Measurements from ENCODE around the gene RFLNA.

The RFLNA gene

GRCh38 chr12:124309231-124309630 lies 14.3 kb downstream of the RFLNA start:
- Histone ChIP-seq H3K27ac (ENCODE audit: low read depth, low read length) (no peak overlapping the region), H3K9ac (ENCODE audit: low read length in 5 of 5) (no peak overlapping the region), H3K27me3 (ENCODE audit: control insufficient read depth in 5 of 5, insufficient read depth in 4 of 5, low read length in 5 of 5) (peaks cover 0 to 5% (median 2%) of the 10 kb centered on the region in 5 donors), H3K4me1 (ENCODE audit: control insufficient read depth in 5 of 5, insufficient read depth in 5 of 5, low read length in 5 of 5) (peaks cover 0 to 2% (median 0%) of the 10 kb centered on the region in 5 donors), H3K36me3 (ENCODE audit: control insufficient read depth in 5 of 5, insufficient read depth in 5 of 5, low read length in 5 of 5) (no peaks in the 10 kb centered on the region), H3K9me3 (ENCODE audit: control insufficient read depth in 5 of 5, low read length in 5 of 5) (no peaks in the 10 kb centered on the region), H3K4me3 (ENCODE audit: low read depth in 1 of 5, low read length in 5 of 5) (no peak overlapping the region)

GRCh38 chr12:124309744-124310143 lies 14.9 kb downstream of the RFLNA start:
- peaks cover 0 to 7% (median 3%) of the 10 kb centered on the region in 5 donors for H3K27me3 ChIP-seq (ENCODE audit: control insufficient read depth in 5 of 5, insufficient read depth in 4 of 5, low read length in 5 of 5)
- H3K4me1 ChIP-seq (ENCODE audit: control insufficient read depth in 5 of 5, insufficient read depth in 5 of 5, low read length in 5 of 5): peaks cover 0 to under 1% (median 0%) of the 10 kb centered on the region in 5 donors
- H3K27ac ChIP-seq (ENCODE audit: low read depth, low read length): no peak overlapping the region
- no peaks in the 10 kb centered on the region for H3K9me3 ChIP-seq (ENCODE audit: control insufficient read depth in 5 of 5, low read length in 5 of 5)
- H3K4me3 ChIP-seq (ENCODE audit: low read depth in 1 of 5, low read length in 5 of 5): no peak overlapping the region
- H3K36me3 ChIP-seq (ENCODE audit: control insufficient read depth in 5 of 5, insufficient read depth in 5 of 5, low read length in 5 of 5): no peaks in the 10 kb centered on the region
- no peak overlapping the region for H3K9ac ChIP-seq (ENCODE audit: low read length in 5 of 5)

- Histone ChIP-seq H3K36me3 (ENCODE audit: control insufficient read depth in 5 of 5, insufficient read depth in 5 of 5, low read length in 5 of 5) (no peaks in the 10 kb centered on the region), H3K9ac (ENCODE audit: low read length in 5 of 5) (no peak overlapping the region), H3K9me3 (ENCODE audit: control insufficient read depth in 5 of 5, low read length in 5 of 5) (no peaks in the 10 kb centered on the region), H3K27ac (ENCODE audit: low read depth, low read length) (no peak overlapping the region), H3K27me3 (ENCODE audit: control insufficient read depth in 5 of 5, insufficient read depth in 4 of 5, low read length in 5 of 5) (peaks cover 0 to 10% (median 3%) of the 10 kb centered on the region in 5 donors), H3K4me1 (ENCODE audit: control insufficient read depth in 5 of 5, insufficient read depth in 5 of 5, low read length in 5 of 5) (no peaks in the 10 kb centered on the region), H3K4me3 (ENCODE audit: low read depth in 1 of 5, low read length in 5 of 5) (no peak overlapping the region)
These were observed 15.3 kb downstream of the RFLNA start for GRCh38 chr12:124310178-124310577.

- Histone ChIP-seq H3K27ac (ENCODE audit: low read depth, low read length) (no peak overlapping the region), H3K4me1 (ENCODE audit: control insufficient read depth in 5 of 5, insufficient read depth in 5 of 5, low read length in 5 of 5) (no peaks in the 10 kb centered on the region), H3K9ac (ENCODE audit: low read length in 5 of 5) (no peak overlapping the region), H3K4me3 (ENCODE audit: low read depth in 1 of 5, low read length in 5 of 5) (no peak overlapping the region), H3K9me3 (ENCODE audit: control insufficient read depth in 5 of 5, low read length in 5 of 5) (no peaks in the 10 kb centered on the region), H3K36me3 (ENCODE audit: control insufficient read depth in 5 of 5, insufficient read depth in 5 of 5, low read length in 5 of 5) (no peaks in the 10 kb centered on the region), H3K27me3 (ENCODE audit: control insufficient read depth in 5 of 5, insufficient read depth in 4 of 5, low read length in 5 of 5) (peaks cover 0 to 15% (median 3%) of the 10 kb centered on the region in 5 donors)
These were observed 15.9 kb downstream of the RFLNA start for GRCh38 chr12:124310785-124311184.

- Histone ChIP-seq H3K27me3 (ENCODE audit: control insufficient read depth in 5 of 5, insufficient read depth in 4 of 5, low read length in 5 of 5) (peaks cover 0 to 19% (median 3%) of the 10 kb centered on the region in 5 donors), H3K36me3 (ENCODE audit: control insufficient read depth in 5 of 5, insufficient read depth in 5 of 5, low read length in 5 of 5) (no peaks in the 10 kb centered on the region), H3K4me1 (ENCODE audit: control insufficient read depth in 5 of 5, insufficient read depth in 5 of 5, low read length in 5 of 5) (peaks cover 0 to 3% (median 0%) of the 10 kb centered on the region in 5 donors), H3K9me3 (ENCODE audit: control insufficient read depth in 5 of 5, low read length in 5 of 5) (no peaks in the 10 kb centered on the region), H3K27ac (ENCODE audit: low read depth, low read length) (no peak overlapping the region), H3K4me3 (ENCODE audit: low read depth in 1 of 5, low read length in 5 of 5) (no peak overlapping the region), H3K9ac (ENCODE audit: low read length in 5 of 5) (no peak overlapping the region)
These were observed 16.6 kb downstream of the RFLNA start for GRCh38 chr12:124311292-124312109.

- Histone ChIP-seq H3K4me3 (ENCODE audit: low read depth in 1 of 5, low read length in 5 of 5) (no peak overlapping the region), H3K27ac (ENCODE audit: low read depth, low read length) (no peak overlapping the region), H3K4me1 (ENCODE audit: control insufficient read depth in 5 of 5, insufficient read depth in 5 of 5, low read length in 5 of 5) (peaks cover 0 to 4% (median 0%) of the 10 kb centered on the region in 5 donors), H3K9me3 (ENCODE audit: control insufficient read depth in 5 of 5, low read length in 5 of 5) (no peaks in the 10 kb centered on the region), H3K9ac (ENCODE audit: low read length in 5 of 5) (no peak overlapping the region), H3K36me3 (ENCODE audit: control insufficient read depth in 5 of 5, insufficient read depth in 5 of 5, low read length in 5 of 5) (no peaks in the 10 kb centered on the region), H3K27me3 (ENCODE audit: control insufficient read depth in 5 of 5, insufficient read depth in 4 of 5, low read length in 5 of 5) (peaks cover 0 to 16% (median 3%) of the 10 kb centered on the region in 5 donors)
These were observed 17.7 kb downstream of the RFLNA start for GRCh38 chr12:124312601-124313000.

GRCh38 chr12:124314207-124314606 lies 19.3 kb downstream of the RFLNA start:
- H3K4me3 ChIP-seq (ENCODE audit: low read depth in 1 of 5, low read length in 5 of 5): no peak overlapping the region
- H3K9ac ChIP-seq (ENCODE audit: low read length in 5 of 5): no peak overlapping the region
- H3K4me1 ChIP-seq (ENCODE audit: control insufficient read depth in 5 of 5, insufficient read depth in 5 of 5, low read length in 5 of 5): peaks cover 0 to 4% (median 0%) of the 10 kb centered on the region in 5 donors
- H3K27ac ChIP-seq (ENCODE audit: low read depth, low read length): no peak overlapping the region
- no peaks in the 10 kb centered on the region for H3K9me3 ChIP-seq (ENCODE audit: control insufficient read depth in 5 of 5, low read length in 5 of 5)
- peaks cover 0 to 16% (median 3%) of the 10 kb centered on the region in 5 donors for H3K27me3 ChIP-seq (ENCODE audit: control insufficient read depth in 5 of 5, insufficient read depth in 4 of 5, low read length in 5 of 5)
- no peaks in the 10 kb centered on the region for H3K36me3 ChIP-seq (ENCODE audit: control insufficient read depth in 5 of 5, insufficient read depth in 5 of 5, low read length in 5 of 5)

- H3K4me1 ChIP-seq (ENCODE audit: control insufficient read depth in 5 of 5, insufficient read depth in 5 of 5, low read length in 5 of 5): peaks cover 0 to 4% (median 0%) of the 10 kb centered on the region in 5 donors
- H3K9ac ChIP-seq (ENCODE audit: low read length in 5 of 5): no peak overlapping the region
- no peak overlapping the region for H3K4me3 ChIP-seq (ENCODE audit: low read depth in 1 of 5, low read length in 5 of 5)
- no peaks in the 10 kb centered on the region for H3K36me3 ChIP-seq (ENCODE audit: control insufficient read depth in 5 of 5, insufficient read depth in 5 of 5, low read length in 5 of 5)
- H3K27me3 ChIP-seq (ENCODE audit: control insufficient read depth in 5 of 5, insufficient read depth in 4 of 5, low read length in 5 of 5): peaks cover 0 to 16% (median 3%) of the 10 kb centered on the region in 5 donors
- H3K27ac ChIP-seq (ENCODE audit: low read depth, low read length): no peak overlapping the region
- no peaks in the 10 kb centered on the region for H3K9me3 ChIP-seq (ENCODE audit: control insufficient read depth in 5 of 5, low read length in 5 of 5)
These were observed 19.9 kb downstream of the RFLNA start for GRCh38 chr12:124314766-124315165.

- no peak overlapping the region for H3K27ac ChIP-seq (ENCODE audit: low read depth, low read length)
- H3K27me3 ChIP-seq (ENCODE audit: control insufficient read depth in 5 of 5, insufficient read depth in 4 of 5, low read length in 5 of 5): peaks cover 0 to 16% (median 3%) of the 10 kb centered on the region in 5 donors
- no peak overlapping the region for H3K9ac ChIP-seq (ENCODE audit: low read length in 5 of 5)
- H3K9me3 ChIP-seq (ENCODE audit: control insufficient read depth in 5 of 5, low read length in 5 of 5): no peaks in the 10 kb centered on the region
- peaks cover 0 to 4% (median 0%) of the 10 kb centered on the region in 5 donors for H3K4me1 ChIP-seq (ENCODE audit: control insufficient read depth in 5 of 5, insufficient read depth in 5 of 5, low read length in 5 of 5)
- H3K4me3 ChIP-seq (ENCODE audit: low read depth in 1 of 5, low read length in 5 of 5): no peak overlapping the region
- no peaks in the 10 kb centered on the region for H3K36me3 ChIP-seq (ENCODE audit: control insufficient read depth in 5 of 5, insufficient read depth in 5 of 5, low read length in 5 of 5)
These were observed 20.6 kb downstream of the RFLNA start for GRCh38 chr12:124315372-124316044.
